ENCODE measurements around the gene NLGN3. TPM values are rescaled to one million over a fixed set of nuclear protein-coding genes. Genes with fewer than 3 reads are reported as not detected.

NLGN3 gene
- polyA plus RNA-seq, 2 of the 4 experiments (the other 2 are of a cell fraction), result 0.84 to 1.00 TPM

DNA sequence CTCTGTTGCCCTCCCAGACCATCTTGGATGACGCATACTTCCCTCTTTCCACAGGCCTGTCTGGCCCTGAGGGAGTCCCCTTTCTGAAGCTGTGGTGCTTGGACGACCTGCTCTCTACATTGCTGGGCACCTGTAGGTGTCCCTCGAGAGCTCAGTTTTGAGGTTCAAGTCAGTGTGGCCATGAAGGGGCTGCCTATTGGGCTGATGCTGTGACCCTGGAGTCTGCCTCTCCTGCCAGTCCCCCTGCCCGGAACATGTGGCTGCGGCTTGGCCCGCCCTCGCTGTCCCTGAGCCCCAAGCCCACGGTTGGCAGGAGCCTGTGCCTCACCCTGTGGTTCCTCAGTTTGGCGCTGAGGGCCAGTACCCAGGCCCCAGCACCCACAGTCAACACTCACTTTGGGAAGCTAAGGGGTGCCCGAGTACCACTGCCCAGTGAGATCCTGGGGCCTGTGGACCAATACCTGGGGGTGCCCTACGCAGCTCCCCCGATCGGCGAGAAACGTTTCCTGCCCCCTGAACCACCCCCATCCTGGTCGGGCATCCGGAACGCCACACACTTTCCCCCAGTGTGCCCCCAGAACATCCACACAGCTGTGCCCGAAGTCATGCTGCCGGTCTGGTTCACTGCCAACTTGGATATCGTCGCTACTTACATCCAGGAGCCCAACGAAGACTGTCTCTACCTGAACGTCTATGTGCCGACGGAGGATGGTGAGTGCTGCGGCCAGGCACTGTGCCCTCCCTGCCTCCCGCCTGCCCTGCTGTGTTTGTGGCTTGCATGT, 3.0 kb downstream of the NLGN3 start:
- Histone ChIP-seq H3K4me1 (peaks cover 11% of the 10 kb centered on the region), H3K9me3 (no peaks in the 10 kb centered on the region), H3K4me3 (no peak overlapping the region), H3K4me2 (no peak overlapping the region), H3K27ac (no peak overlapping the region)
- ChIA-PET CTCF (interaction anchor here (0.6 to 1.4 kb wide), 3 partner anchors 9 to 35 kb away, joined by 3 to 5 read pairs (median 4); no protein-coding TSS in a partner anchor), POLR2A (no interaction called here)
- WGBS (ENCODE audit: missing lambda C conversion rate), result 95% methylated on average over 12 of the region's 28 CpGs
- ATAC-seq (no peak), DNase-seq (ENCODE audit: low read depth in 1 of 2, low spot score in 1 of 2) (no peak), FAIRE-seq (no peak)
- TF ChIP-seq JUNB (IDR thresholded peaks at IDR 0.05) (no peak), PHF8 (IDR thresholded peaks at IDR 0.05; ENCODE audit: borderline replicate concordance, low read depth) (no peak), ESRRA (IDR thresholded peaks at IDR 0.05; ENCODE audit: borderline replicate concordance, low read length) (no peak), KDM5A (IDR thresholded peaks at IDR 0.05) (no peak), ZSCAN20 (CRISPR knock-in tag; IDR thresholded peaks at IDR 0.05) (no peak), EP300 (IDR thresholded peaks at IDR 0.05) (no peak), MAZ (IDR thresholded peaks at IDR 0.05; ENCODE audit: borderline replicate concordance, low read depth, low read length) (no peak), CBX8 (IDR thresholded peaks at IDR 0.05) (no peak)

DNA sequence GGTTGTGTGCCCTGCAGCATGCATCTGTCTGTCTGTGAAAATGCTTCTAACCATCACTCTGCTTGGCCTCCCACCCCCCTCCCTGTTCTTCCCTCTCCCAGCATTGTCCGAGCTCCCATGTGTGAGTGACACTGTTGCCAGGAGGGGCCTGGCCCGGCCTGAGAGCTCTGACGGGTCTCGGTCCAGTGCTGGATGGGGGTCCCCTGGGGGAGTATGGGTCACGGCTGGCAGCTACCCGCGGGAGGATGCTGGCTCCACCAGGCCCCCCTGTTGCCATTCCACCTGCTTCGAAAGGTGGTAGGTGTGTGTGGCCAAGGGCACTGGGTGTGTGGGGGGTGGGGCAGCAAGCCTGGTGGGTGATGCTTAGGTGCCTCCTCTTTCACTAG, 3.6 kb downstream of the NLGN3 start:
- DNase-seq (ENCODE audit: low read depth in 1 of 2, low spot score in 1 of 2) (no peak), ATAC-seq (no peak), FAIRE-seq (no peak)
- Histone ChIP-seq H3K4me3 (no peak overlapping the region), H3K4me2 (no peak overlapping the region), H3K27ac (no peak overlapping the region), H3K4me1 (peaks cover 11% of the 10 kb centered on the region), H3K9me3 (no peaks in the 10 kb centered on the region)
- TF ChIP-seq EHMT2 (IDR thresholded peaks at IDR 0.05; ENCODE audit: low read depth), result no peak
- TF ChIP-seq PHF8 (IDR thresholded peaks at IDR 0.05; ENCODE audit: borderline replicate concordance, low read depth), result no peak
- TF ChIP-seq MAFK (IDR thresholded peaks at IDR 0.05; ENCODE audit: partially characterized antibody), result no peak
- TF ChIP-seq, protein P1, sequence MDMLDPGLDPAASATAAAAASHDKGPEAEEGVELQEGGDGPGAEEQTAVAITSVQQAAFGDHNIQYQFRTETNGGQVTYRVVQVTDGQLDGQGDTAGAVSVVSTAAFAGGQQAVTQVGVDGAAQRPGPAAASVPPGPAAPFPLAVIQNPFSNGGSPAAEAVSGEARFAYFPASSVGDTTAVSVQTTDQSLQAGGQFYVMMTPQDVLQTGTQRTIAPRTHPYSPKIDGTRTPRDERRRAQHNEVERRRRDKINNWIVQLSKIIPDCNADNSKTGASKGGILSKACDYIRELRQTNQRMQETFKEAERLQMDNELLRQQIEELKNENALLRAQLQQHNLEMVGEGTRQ (IDR thresholded peaks at IDR 0.05), result no peak
- no peak for TF ChIP-seq RCOR1 (IDR thresholded peaks at IDR 0.05; ENCODE audit: low read depth, low read length)
- no peak for TF ChIP-seq RFX5 (IDR thresholded peaks at IDR 0.05)
- TF ChIP-seq TP53 (CRISPR knock-in tag; IDR thresholded peaks at IDR 0.05), result no peak
- TF ChIP-seq RAD21 (conservative IDR thresholded peaks at IDR 0.05 in 1 of 2, IDR thresholded peaks at IDR 0.05 in 1 of 2), result no peak
- no peak for TF ChIP-seq BHLHE40 (IDR thresholded peaks at IDR 0.05; ENCODE audit: low read depth, low read length)
- TF ChIP-seq, protein P2, sequence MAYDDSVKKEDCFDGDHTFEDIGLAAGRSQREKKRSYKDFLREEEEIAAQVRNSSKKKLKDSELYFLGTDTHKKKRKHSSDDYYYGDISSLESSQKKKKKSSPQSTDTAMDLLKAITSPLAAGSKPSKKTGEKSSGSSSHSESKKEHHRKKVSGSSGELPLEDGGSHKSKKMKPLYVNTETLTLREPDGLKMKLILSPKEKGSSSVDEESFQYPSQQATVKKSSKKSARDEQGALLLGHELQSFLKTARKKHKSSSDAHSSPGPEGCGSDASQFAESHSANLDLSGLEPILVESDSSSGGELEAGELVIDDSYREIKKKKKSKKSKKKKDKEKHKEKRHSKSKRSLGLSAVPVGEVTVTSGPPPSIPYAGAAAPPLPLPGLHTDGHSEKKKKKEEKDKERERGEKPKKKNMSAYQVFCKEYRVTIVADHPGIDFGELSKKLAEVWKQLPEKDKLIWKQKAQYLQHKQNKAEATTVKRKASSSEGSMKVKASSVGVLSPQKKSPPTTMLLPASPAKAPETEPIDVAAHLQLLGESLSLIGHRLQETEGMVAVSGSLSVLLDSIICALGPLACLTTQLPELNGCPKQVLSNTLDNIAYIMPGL (CRISPR knock-in tag; IDR thresholded peaks at IDR 0.05; ENCODE audit: borderline replicate concordance), result no peak
- no peak for TF ChIP-seq JUN (IDR thresholded peaks at IDR 0.05)
- no peak for TF ChIP-seq SMC3 (IDR thresholded peaks at IDR 0.05)
- no peak for TF ChIP-seq SREBF2 (IDR thresholded peaks at IDR 0.05)
- no peak for TF ChIP-seq POLR2AphosphoS2 (conservative IDR thresholded peaks at IDR 0.05; ENCODE audit: low read length)
- TF ChIP-seq CHD2 (IDR thresholded peaks at IDR 0.05; ENCODE audit: low read length, partially characterized antibody), result no peak
- no peak for TF ChIP-seq GATA3 (IDR thresholded peaks at IDR 0.05; ENCODE audit: borderline replicate concordance)
- TF ChIP-seq, protein P3, sequence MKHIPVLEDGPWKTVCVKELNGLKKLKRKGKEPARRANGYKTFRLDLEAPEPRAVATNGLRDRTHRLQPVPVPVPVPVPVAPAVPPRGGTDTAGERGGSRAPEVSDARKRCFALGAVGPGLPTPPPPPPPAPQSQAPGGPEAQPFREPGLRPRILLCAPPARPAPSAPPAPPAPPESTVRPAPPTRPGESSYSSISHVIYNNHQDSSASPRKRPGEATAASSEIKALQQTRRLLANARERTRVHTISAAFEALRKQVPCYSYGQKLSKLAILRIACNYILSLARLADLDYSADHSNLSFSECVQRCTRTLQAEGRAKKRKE (CRISPR knock-in tag; IDR thresholded peaks at IDR 0.05; ENCODE audit: low read depth), result no peak
- WGBS (ENCODE audit: missing lambda C conversion rate), result no CpG with 5 or more reads among the region's 8 CpGs
- ChIA-PET CTCF (interaction anchor here (0.6 to 1.0 kb wide), 2 partner anchors 9 to 35 kb away, joined by 3 to 4 read pairs; no protein-coding TSS in a partner anchor), POLR2A (no interaction called here)
